ENCODE measurements around the gene SHISA7.

DNA sequence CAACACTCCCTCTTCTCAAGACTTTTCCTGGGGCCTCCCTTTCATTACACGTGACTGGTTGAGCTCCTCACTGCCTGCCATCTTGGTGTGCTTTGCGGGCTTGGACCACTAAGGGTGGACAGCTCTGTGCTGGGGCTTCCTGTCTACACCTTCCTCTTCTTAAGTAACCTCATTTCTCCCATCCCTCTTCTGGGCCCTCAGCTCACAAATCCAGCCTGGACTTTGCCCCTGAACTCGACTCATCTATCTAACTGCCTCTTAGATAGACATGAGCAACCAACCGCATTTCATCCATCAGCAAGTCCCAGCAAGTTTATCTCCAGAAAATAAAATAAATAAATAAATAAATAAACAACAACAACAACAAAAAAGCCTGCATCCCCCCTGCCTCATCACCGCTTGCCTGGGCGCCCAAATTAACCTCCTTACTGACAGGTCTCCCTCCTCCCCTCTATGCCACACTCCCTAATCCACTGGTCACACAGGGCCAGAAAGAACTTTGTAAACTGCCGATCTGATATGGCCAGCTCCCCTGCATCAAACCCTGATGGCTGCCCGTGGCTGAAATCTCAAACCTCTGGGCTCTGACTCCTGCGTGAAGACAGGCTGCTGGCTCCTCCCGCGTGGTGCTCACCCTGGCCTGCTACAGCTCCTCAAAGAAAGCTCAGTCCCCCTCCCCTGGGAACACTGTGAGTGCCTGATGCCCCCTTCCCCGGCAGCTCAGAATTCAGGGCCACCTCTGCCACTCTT lies 10.6 kb upstream of the SHISA7 start:
- TF ChIP-seq, protein P1, sequence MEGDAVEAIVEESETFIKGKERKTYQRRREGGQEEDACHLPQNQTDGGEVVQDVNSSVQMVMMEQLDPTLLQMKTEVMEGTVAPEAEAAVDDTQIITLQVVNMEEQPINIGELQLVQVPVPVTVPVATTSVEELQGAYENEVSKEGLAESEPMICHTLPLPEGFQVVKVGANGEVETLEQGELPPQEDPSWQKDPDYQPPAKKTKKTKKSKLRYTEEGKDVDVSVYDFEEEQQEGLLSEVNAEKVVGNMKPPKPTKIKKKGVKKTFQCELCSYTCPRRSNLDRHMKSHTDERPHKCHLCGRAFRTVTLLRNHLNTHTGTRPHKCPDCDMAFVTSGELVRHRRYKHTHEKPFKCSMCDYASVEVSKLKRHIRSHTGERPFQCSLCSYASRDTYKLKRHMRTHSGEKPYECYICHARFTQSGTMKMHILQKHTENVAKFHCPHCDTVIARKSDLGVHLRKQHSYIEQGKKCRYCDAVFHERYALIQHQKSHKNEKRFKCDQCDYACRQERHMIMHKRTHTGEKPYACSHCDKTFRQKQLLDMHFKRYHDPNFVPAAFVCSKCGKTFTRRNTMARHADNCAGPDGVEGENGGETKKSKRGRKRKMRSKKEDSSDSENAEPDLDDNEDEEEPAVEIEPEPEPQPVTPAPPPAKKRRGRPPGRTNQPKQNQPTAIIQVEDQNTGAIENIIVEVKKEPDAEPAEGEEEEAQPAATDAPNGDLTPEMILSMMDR (conservative IDR thresholded peaks at IDR 0.05 in 1 of 2, IDR thresholded peaks at IDR 0.05 in 1 of 2; ENCODE audit: low read depth in 1 of 2, low read length in 2 of 2), result no peak
- no peak for TF ChIP-seq EZH2 (IDR thresholded peaks at IDR 0.05; ENCODE audit: low read length, missing control alignments)

All from fibroblast of lung (primary cell).